ENCODE results near the gene ARHGAP15.
A peak's percentile ranks its signal among the peaks of the same experiment; 100 is the strongest.

The ARHGAP15 gene

GRCh38 chr2:143417428-143417827 is 288.2 kb downstream of the ARHGAP15 start:
- DNase-seq, result no peak

GRCh38 chr2:143420313-143420712 is 291.1 kb downstream of the ARHGAP15 start:
- DNase-seq, result no peak

- DNase-seq, result no peak
Observed at GRCh38 chr2:143422681-143423080, 293.5 kb downstream of the ARHGAP15 start.

- DNase-seq, result no peak
Observed at GRCh38 chr2:143425896-143426295, 296.7 kb downstream of the ARHGAP15 start.

- DNase-seq, result no peak
Observed at GRCh38 chr2:143426296-143426695, 297.1 kb downstream of the ARHGAP15 start.

GRCh38 chr2:143428700-143429099 is 299.5 kb downstream of the ARHGAP15 start:
- DNase-seq, result no peak

- DNase-seq, result no peak
Observed at GRCh38 chr2:143429932-143430679, 300.9 kb downstream of the ARHGAP15 start.

GRCh38 chr2:143431316-143431715 is 302.1 kb downstream of the ARHGAP15 start:
- no peak for DNase-seq

GRCh38 chr2:143433251-143433650 is 304.0 kb downstream of the ARHGAP15 start:
- DNase-seq, result no peak

- DNase-seq, result no peak
Observed at GRCh38 chr2:143433840-143434239, 304.6 kb downstream of the ARHGAP15 start.

- no peak for DNase-seq
Observed at GRCh38 chr2:143434445-143434844, 305.2 kb downstream of the ARHGAP15 start.

GRCh38 chr2:143435131-143435530 is 305.9 kb downstream of the ARHGAP15 start:
- DNase-seq, result no peak

GRCh38 chr2:143436951-143437350 is 307.7 kb downstream of the ARHGAP15 start:
- no peak for DNase-seq

GRCh38 chr2:143440411-143441012 is 311.3 kb downstream of the ARHGAP15 start:
- no peak for DNase-seq

- DNase-seq, result no peak
Observed at GRCh38 chr2:143442193-143442592, 313.0 kb downstream of the ARHGAP15 start.

GRCh38 chr2:143451642-143452281 is 322.5 kb downstream of the ARHGAP15 start:
- DNase-seq, result peak; percentile 3

GRCh38 chr2:143452817-143453451 is 323.7 kb downstream of the ARHGAP15 start:
- no peak for DNase-seq

GRCh38 chr2:143453981-143454511 is 324.8 kb downstream of the ARHGAP15 start:
- DNase-seq, result no peak

- no peak for DNase-seq
Observed at GRCh38 chr2:143455317-143455716, 326.1 kb downstream of the ARHGAP15 start.

GRCh38 chr2:143458258-143459190 is 329.3 kb downstream of the ARHGAP15 start:
- DNase-seq, result peak; percentile 65

- DNase-seq, result no peak
Observed at GRCh38 chr2:143460382-143460781, 331.2 kb downstream of the ARHGAP15 start.

- DNase-seq, result no peak
Observed at GRCh38 chr2:143463719-143464118, 334.5 kb downstream of the ARHGAP15 start.

Measured in DMS79 (cell line).